ENCODE results near the gene MYL4. TPM values are rescaled to one million over a fixed set of nuclear protein-coding genes. Genes with fewer than 3 reads are reported as not detected.

Gene MYL4
- total RNA-seq, 1 experiment from 2014 or later: 0.66 TPM

GRCh38 chr17:47193931-47194511 is 15.1 kb upstream of the MYL4 start:
- no peak overlapping the region for H3K14ac ChIP-seq (ENCODE audit: insufficient read depth, low read length)
- no peak overlapping the region for H2BK15ac ChIP-seq (ENCODE audit: low read depth, low read length)
- WGBS (ENCODE audit: extremely low coverage, insufficient read length, low lambda C conversion rate): no CpG with 5 or more reads among the region's 4 CpGs
- H3K4me1 ChIP-seq (ENCODE audit: insufficient read depth, low read length): no peaks in the 10 kb centered on the region
- no peak for DNase-seq
- H4K91ac ChIP-seq (ENCODE audit: insufficient read length, low read depth, low read length): no peak overlapping the region
- no peak overlapping the region for H2BK12ac ChIP-seq (ENCODE audit: insufficient read length, low read depth, low read length)
- H2BK5ac ChIP-seq (ENCODE audit: insufficient read length, low read length): no peak overlapping the region
- Mint-ChIP-seq H3K27ac (no peak overlapping the region), H3K27me3 (ENCODE audit: low read depth) (peaks cover 2% of the 10 kb centered on the region), H3K36me3 (ENCODE audit: insufficient read depth in 1 of 3, low read depth in 3 of 3) (no peaks in the 10 kb centered on the region), H3K4me3 (no peak overlapping the region; a peak in 1 of 5 replicates), H3K4me1 (peaks cover 4 to 8% of the 10 kb centered on the region in 2 experiments), H3K9me3 (no peaks in the 10 kb centered on the region; a peak in 1 of 5 replicates)
- H3K56ac ChIP-seq (ENCODE audit: insufficient read length, low read depth, low read length): no peak overlapping the region
- H3K27ac ChIP-seq (ENCODE audit: insufficient read length, low read depth, low read length): no peak overlapping the region
- H2BK120ac ChIP-seq (ENCODE audit: low read depth, low read length, poor library complexity, severe bottlenecking): no peak overlapping the region
- H3T11ph ChIP-seq (ENCODE audit: low read length): no peak overlapping the region
- no peak overlapping the region for H3K23ac ChIP-seq (ENCODE audit: insufficient read length, low read depth, low read length)
- no peaks in the 10 kb centered on the region for H3K79me2 ChIP-seq (ENCODE audit: insufficient read depth, low read length)
- no peak overlapping the region for H3K4ac ChIP-seq (ENCODE audit: low read depth, low read length)
- no peaks in the 10 kb centered on the region for H4K20me1 ChIP-seq (ENCODE audit: control insufficient read depth, insufficient read depth, insufficient read length)
- H3K4me2 ChIP-seq (ENCODE audit: insufficient read depth, insufficient read length, low read length): no peak overlapping the region
- H2AFZ ChIP-seq (ENCODE audit: low read length): no peak overlapping the region
- H3K18ac ChIP-seq (ENCODE audit: insufficient read length, low read depth, low read length): no peak overlapping the region
- H2AK5ac ChIP-seq (ENCODE audit: insufficient read length, low read length): no peak overlapping the region
- no peak overlapping the region for H2BK20ac ChIP-seq (ENCODE audit: low read depth, low read length, poor library complexity, severe bottlenecking)
- H3K23me2 ChIP-seq (ENCODE audit: insufficient read length, low read depth, low read length, poor library complexity, severe bottlenecking): peaks cover 3% of the 10 kb centered on the region
- H3K9ac ChIP-seq (ENCODE audit: extremely low read depth, insufficient read length, low read length): no peak overlapping the region
- H3K9me3 ChIP-seq (ENCODE audit: control insufficient read depth, low read depth, low read length): no peaks in the 10 kb centered on the region
- no peak overlapping the region for H4K8ac ChIP-seq (replicated peaks; ENCODE audit: insufficient read length, low read depth, low read length)
- no peaks in the 10 kb centered on the region; the same call in 1 of the 2 replicates for H3K27me3 ChIP-seq (ENCODE audit: insufficient read depth, low read length)
- TF ChIP-seq, protein P1, sequence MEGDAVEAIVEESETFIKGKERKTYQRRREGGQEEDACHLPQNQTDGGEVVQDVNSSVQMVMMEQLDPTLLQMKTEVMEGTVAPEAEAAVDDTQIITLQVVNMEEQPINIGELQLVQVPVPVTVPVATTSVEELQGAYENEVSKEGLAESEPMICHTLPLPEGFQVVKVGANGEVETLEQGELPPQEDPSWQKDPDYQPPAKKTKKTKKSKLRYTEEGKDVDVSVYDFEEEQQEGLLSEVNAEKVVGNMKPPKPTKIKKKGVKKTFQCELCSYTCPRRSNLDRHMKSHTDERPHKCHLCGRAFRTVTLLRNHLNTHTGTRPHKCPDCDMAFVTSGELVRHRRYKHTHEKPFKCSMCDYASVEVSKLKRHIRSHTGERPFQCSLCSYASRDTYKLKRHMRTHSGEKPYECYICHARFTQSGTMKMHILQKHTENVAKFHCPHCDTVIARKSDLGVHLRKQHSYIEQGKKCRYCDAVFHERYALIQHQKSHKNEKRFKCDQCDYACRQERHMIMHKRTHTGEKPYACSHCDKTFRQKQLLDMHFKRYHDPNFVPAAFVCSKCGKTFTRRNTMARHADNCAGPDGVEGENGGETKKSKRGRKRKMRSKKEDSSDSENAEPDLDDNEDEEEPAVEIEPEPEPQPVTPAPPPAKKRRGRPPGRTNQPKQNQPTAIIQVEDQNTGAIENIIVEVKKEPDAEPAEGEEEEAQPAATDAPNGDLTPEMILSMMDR (conservative IDR thresholded peaks at IDR 0.05): no peak
- no peak overlapping the region for H4K5ac ChIP-seq (ENCODE audit: insufficient read length, low read depth, low read length)
- no peaks in the 10 kb centered on the region for H3K79me1 ChIP-seq (ENCODE audit: insufficient read depth, low read depth, low read length, poor library complexity, severe bottlenecking)
